ENCODE measurements around the gene TULP4. TPM values are rescaled to one million over a fixed set of nuclear protein-coding genes. Genes with fewer than 3 reads are reported as not detected.

TULP4 gene
- total RNA-seq, 1 experiment from 2014 or later, result 126 TPM

- ChIA-PET POLR2A (no interaction called here), CTCF (no interaction called here)
- no peak for DNase-seq
- Histone ChIP-seq H3K9me3 (no peaks in the 10 kb centered on the region), H3K4me3 (ENCODE audit: low read depth, low read length) (no peak overlapping the region), H3K27me3 (replicated peaks; ENCODE audit: control insufficient read depth, insufficient read depth, low read length) (no peaks in the 10 kb centered on the region), H3K4me1 (peaks cover 11% of the 10 kb centered on the region; the same call in 1 of the 2 replicates), H3K36me3 (ENCODE audit: control insufficient read depth, insufficient read depth, low read length) (peaks cover 1% of the 10 kb centered on the region; the same call in 1 of the 2 replicates)
- peaks cover 46% of the 10 kb centered on the region for H3K36me3 Mint-ChIP-seq (ENCODE audit: insufficient read depth, unreplicated experiment)
- intact Hi-C loops (cut with micrococcal nuclease; ENCODE audit: unreplicated experiment), result loop anchor here (5.0 kb wide), 1 partner anchor 45 kb away; no protein-coding TSS in a partner anchor
- no TSS peak for BruUV-seq (replicated peaks)
- H3K27me3 Mint-ChIP-seq (ENCODE audit: insufficient read depth, unreplicated experiment), result no peaks in the 10 kb centered on the region
- H3K27ac Mint-ChIP-seq (ENCODE audit: unreplicated experiment), result no peak overlapping the region
- TF ChIP-seq CTCF (IDR thresholded peaks at IDR 0.05; ENCODE audit: insufficient read depth in 1 of 2, low read depth in 1 of 2, low read length in 1 of 2, severe bottlenecking in 1 of 2, unreplicated experiment in 1 of 2), result no peak
- H3K9me3 Mint-ChIP-seq (ENCODE audit: unreplicated experiment), result no peaks in the 10 kb centered on the region
- no peak overlapping the region for H3K4me3 Mint-ChIP-seq (ENCODE audit: unreplicated experiment)
- peaks cover 34% of the 10 kb centered on the region for H3K4me1 Mint-ChIP-seq (ENCODE audit: low read depth, unreplicated experiment)
Measured at GRCh38 chr6:158287047-158287446, 25.2 kb upstream of the TULP4 start.

DNA sequence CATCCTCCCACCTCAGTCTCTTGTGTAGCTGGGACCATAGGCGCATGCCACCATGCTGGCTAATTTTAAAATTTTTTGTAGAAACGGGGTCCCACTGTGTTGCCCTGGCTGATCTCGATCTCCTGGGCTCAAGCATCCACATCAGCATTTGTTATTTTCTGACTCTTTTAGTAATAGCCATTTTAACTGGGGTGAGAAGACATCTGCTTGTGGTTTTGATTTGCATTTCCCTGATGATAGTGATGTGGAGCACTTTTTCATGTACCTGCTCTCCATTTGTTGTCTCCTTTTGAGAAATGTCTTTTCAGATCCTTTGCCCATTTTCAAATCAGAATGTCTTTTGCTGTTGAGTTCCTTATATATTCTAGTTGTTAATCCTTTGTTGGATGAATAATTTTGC, 22.2 kb upstream of the TULP4 start:
- POLR2A ChIA-PET, result no interaction called here
- BruUV-seq (replicated peaks), result no TSS peak
- no peaks in the 10 kb centered on the region for H3K27me3 Mint-ChIP-seq (ENCODE audit: insufficient read depth, unreplicated experiment)
- no peaks in the 10 kb centered on the region for H3K27me3 ChIP-seq (replicated peaks; ENCODE audit: control insufficient read depth, insufficient read depth, low read length)
- H3K4me3 Mint-ChIP-seq (ENCODE audit: unreplicated experiment), result no peak overlapping the region
- CTCF ChIA-PET, result no interaction called here
- no peak for DNase-seq
- peaks cover 52% of the 10 kb centered on the region for H3K36me3 Mint-ChIP-seq (ENCODE audit: insufficient read depth, unreplicated experiment)
- peak overlapping the region; percentile 40 for H3K27ac Mint-ChIP-seq (ENCODE audit: unreplicated experiment)
- peaks cover 42% of the 10 kb centered on the region for H3K4me1 Mint-ChIP-seq (ENCODE audit: low read depth, unreplicated experiment)
- 0 out of 2 replicates have a peak, but pooled peaks cover 3% of the 10 kb centered on the region for H3K9me3 ChIP-seq
- H3K4me1 ChIP-seq, result peaks cover 24% of the 10 kb centered on the region
- no peak overlapping the region for H3K4me3 ChIP-seq (ENCODE audit: low read depth, low read length)
- peaks cover 9% of the 10 kb centered on the region for H3K9me3 Mint-ChIP-seq (ENCODE audit: unreplicated experiment)
- no peak for TF ChIP-seq CTCF (IDR thresholded peaks at IDR 0.05; ENCODE audit: insufficient read depth in 1 of 2, low read depth in 1 of 2, low read length in 1 of 2, severe bottlenecking in 1 of 2, unreplicated experiment in 1 of 2)
- intact Hi-C loops (cut with micrococcal nuclease; ENCODE audit: unreplicated experiment), result no loop called here
- no peaks in the 10 kb centered on the region; the same call in 1 of the 2 replicates for H3K36me3 ChIP-seq (ENCODE audit: control insufficient read depth, insufficient read depth, low read length)

DNA sequence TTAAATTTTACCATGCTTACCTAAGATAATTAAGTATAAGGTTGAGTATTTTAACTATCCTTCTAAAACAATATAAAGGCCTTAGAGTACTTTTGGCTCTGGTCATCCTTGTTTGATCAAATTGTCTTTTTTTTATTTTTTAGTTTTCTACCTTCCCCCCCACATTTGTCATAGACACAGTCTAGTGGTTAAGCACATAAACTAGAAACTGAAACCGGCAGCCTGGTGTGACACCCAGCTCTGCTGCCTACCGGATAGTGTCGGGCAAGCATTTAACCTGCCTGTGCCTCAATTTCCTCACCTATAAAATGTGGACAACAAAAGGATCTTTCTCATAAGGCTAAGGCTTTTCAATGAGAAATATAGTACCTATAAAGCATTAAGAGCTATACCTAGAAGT, 21.6 kb upstream of the TULP4 start:
- H3K9me3 Mint-ChIP-seq (ENCODE audit: unreplicated experiment), result peaks cover 13% of the 10 kb centered on the region
- peak overlapping the region; percentile 40 for H3K27ac Mint-ChIP-seq (ENCODE audit: unreplicated experiment)
- no peaks in the 10 kb centered on the region for H3K27me3 ChIP-seq (replicated peaks; ENCODE audit: control insufficient read depth, insufficient read depth, low read length)
- ChIA-PET CTCF (no interaction called here), POLR2A (no interaction called here)
- H3K4me3 ChIP-seq (ENCODE audit: low read depth, low read length), result no peak overlapping the region
- DNase-seq, result no peak
- TF ChIP-seq CTCF (IDR thresholded peaks at IDR 0.05; ENCODE audit: insufficient read depth in 1 of 2, low read depth in 1 of 2, low read length in 1 of 2, severe bottlenecking in 1 of 2, unreplicated experiment in 1 of 2), result no peak
- H3K4me1 Mint-ChIP-seq (ENCODE audit: low read depth, unreplicated experiment), result peaks cover 43% of the 10 kb centered on the region
- no peaks in the 10 kb centered on the region; the same call in 1 of the 2 replicates for H3K36me3 ChIP-seq (ENCODE audit: control insufficient read depth, insufficient read depth, low read length)
- H3K27me3 Mint-ChIP-seq (ENCODE audit: insufficient read depth, unreplicated experiment), result no peaks in the 10 kb centered on the region
- 0 out of 2 replicates have a peak, but pooled peaks cover 3% of the 10 kb centered on the region for H3K9me3 ChIP-seq
- H3K4me3 Mint-ChIP-seq (ENCODE audit: unreplicated experiment), result no peak overlapping the region
- no TSS peak for BruUV-seq (replicated peaks)
- H3K36me3 Mint-ChIP-seq (ENCODE audit: insufficient read depth, unreplicated experiment), result peaks cover 51% of the 10 kb centered on the region
- H3K4me1 ChIP-seq, result peaks cover 29% of the 10 kb centered on the region
- intact Hi-C loops (cut with micrococcal nuclease; ENCODE audit: unreplicated experiment), result no loop called here
